ENCODE data around the gene GRIK1. TPM values are rescaled to one million over a fixed set of nuclear protein-coding genes. Genes with fewer than 3 reads are reported as not detected.

Gene GRIK1
- total RNA-seq, 1 donor: not detected

GRCh38 chr21:29928537-29928936 lies 11.3 kb downstream of the GRIK1 start:
- Histone ChIP-seq H4K20me1 (ENCODE audit: insufficient read depth, low read length) (no peaks in the 10 kb centered on the region), H3K27ac (ENCODE audit: low read depth, low read length) (no peak overlapping the region), H3K79me2 (ENCODE audit: insufficient read depth, low read length) (no peaks in the 10 kb centered on the region), H2AFZ (ENCODE audit: low read length) (no peak overlapping the region), H3K4me2 (ENCODE audit: insufficient read depth, low read length) (no peak overlapping the region), H3K36me3 (ENCODE audit: insufficient read depth, low read length) (no peaks in the 10 kb centered on the region), H3K9me3 (ENCODE audit: low read depth, low read length) (no peaks in the 10 kb centered on the region), H3K4me3 (ENCODE audit: insufficient read depth, low read length) (no peak overlapping the region), H3K27me3 (ENCODE audit: insufficient read depth, low read length) (no peaks in the 10 kb centered on the region), H3K4me1 (ENCODE audit: insufficient read depth, low read length) (no peaks in the 10 kb centered on the region)
- TF ChIP-seq CTCF (IDR thresholded peaks at IDR 0.05; ENCODE audit: extremely low read depth, low read depth, low read length): no peak
- peak; percentile 67 for DNase-seq (ENCODE audit: insufficient read length, low spot score, missing footprints)

GRCh38 chr21:29920938-29921337 lies 18.9 kb downstream of the GRIK1 start:
- Histone ChIP-seq H3K79me2 (ENCODE audit: insufficient read depth, low read length) (no peaks in the 10 kb centered on the region), H3K4me3 (ENCODE audit: insufficient read depth, low read length) (no peak overlapping the region), H3K27me3 (ENCODE audit: insufficient read depth, low read length) (no peaks in the 10 kb centered on the region), H3K27ac (ENCODE audit: low read depth, low read length) (no peak overlapping the region), H3K9me3 (ENCODE audit: low read depth, low read length) (no peaks in the 10 kb centered on the region), H3K4me2 (ENCODE audit: insufficient read depth, low read length) (no peak overlapping the region), H3K36me3 (ENCODE audit: insufficient read depth, low read length) (no peaks in the 10 kb centered on the region), H4K20me1 (ENCODE audit: insufficient read depth, low read length) (no peaks in the 10 kb centered on the region), H2AFZ (ENCODE audit: low read length) (no peak overlapping the region), H3K4me1 (ENCODE audit: insufficient read depth, low read length) (no peaks in the 10 kb centered on the region)
- no peak for DNase-seq (ENCODE audit: insufficient read length, low spot score, missing footprints)
- TF ChIP-seq CTCF (IDR thresholded peaks at IDR 0.05; ENCODE audit: extremely low read depth, low read depth, low read length): no peak

GRCh38 chr21:29914326-29914725 lies 25.5 kb downstream of the GRIK1 start:
- no peak for TF ChIP-seq CTCF (IDR thresholded peaks at IDR 0.05; ENCODE audit: extremely low read depth, low read depth, low read length)

GRCh38 chr21:29909571-29909970 lies 30.2 kb downstream of the GRIK1 start:
- Histone ChIP-seq H3K4me3 (ENCODE audit: insufficient read depth, low read length) (no peak overlapping the region), H3K4me1 (ENCODE audit: insufficient read depth, low read length) (peaks cover 6% of the 10 kb centered on the region), H3K4me2 (ENCODE audit: insufficient read depth, low read length) (no peak overlapping the region), H3K27ac (ENCODE audit: low read depth, low read length) (no peak overlapping the region), H2AFZ (ENCODE audit: low read length) (no peak overlapping the region), H3K9me3 (ENCODE audit: low read depth, low read length) (no peaks in the 10 kb centered on the region), H3K79me2 (ENCODE audit: insufficient read depth, low read length) (no peaks in the 10 kb centered on the region), H3K36me3 (ENCODE audit: insufficient read depth, low read length) (no peaks in the 10 kb centered on the region), H3K27me3 (ENCODE audit: insufficient read depth, low read length) (no peaks in the 10 kb centered on the region), H4K20me1 (ENCODE audit: insufficient read depth, low read length) (no peaks in the 10 kb centered on the region)
- DNase-seq (ENCODE audit: insufficient read length, low spot score, missing footprints): no peak
- no peak for TF ChIP-seq CTCF (IDR thresholded peaks at IDR 0.05; ENCODE audit: extremely low read depth, low read depth, low read length)

More at GRCh38 chr21:29914326-29914725, 25.5 kb downstream of the GRIK1 start:
- H2AFZ ChIP-seq (ENCODE audit: low read length): no peak overlapping the region
- H3K4me1 ChIP-seq (ENCODE audit: insufficient read depth, low read length): no peaks in the 10 kb centered on the region
- no peaks in the 10 kb centered on the region for H3K27me3 ChIP-seq (ENCODE audit: insufficient read depth, low read length)
- DNase-seq (ENCODE audit: insufficient read length, low spot score, missing footprints): no peak
- H4K20me1 ChIP-seq (ENCODE audit: insufficient read depth, low read length): no peaks in the 10 kb centered on the region
- no peak overlapping the region for H3K4me3 ChIP-seq (ENCODE audit: insufficient read depth, low read length)
- no peak overlapping the region for H3K4me2 ChIP-seq (ENCODE audit: insufficient read depth, low read length)
- no peaks in the 10 kb centered on the region for H3K79me2 ChIP-seq (ENCODE audit: insufficient read depth, low read length)
- H3K27ac ChIP-seq (ENCODE audit: low read depth, low read length): no peak overlapping the region
- H3K36me3 ChIP-seq (ENCODE audit: insufficient read depth, low read length): no peaks in the 10 kb centered on the region
- H3K9me3 ChIP-seq (ENCODE audit: low read depth, low read length): no peaks in the 10 kb centered on the region
